IPS-NIHi11 (cell line): ENCODE measurements around the gene INSIG1.

Experiments
- DNase-seq: peaks from one replicate; pipeline ENCODE4 v3.0.0; 2012; ENCODE audit warnings: mixed read lengths, low spot score

Gene INSIG1

DNA sequence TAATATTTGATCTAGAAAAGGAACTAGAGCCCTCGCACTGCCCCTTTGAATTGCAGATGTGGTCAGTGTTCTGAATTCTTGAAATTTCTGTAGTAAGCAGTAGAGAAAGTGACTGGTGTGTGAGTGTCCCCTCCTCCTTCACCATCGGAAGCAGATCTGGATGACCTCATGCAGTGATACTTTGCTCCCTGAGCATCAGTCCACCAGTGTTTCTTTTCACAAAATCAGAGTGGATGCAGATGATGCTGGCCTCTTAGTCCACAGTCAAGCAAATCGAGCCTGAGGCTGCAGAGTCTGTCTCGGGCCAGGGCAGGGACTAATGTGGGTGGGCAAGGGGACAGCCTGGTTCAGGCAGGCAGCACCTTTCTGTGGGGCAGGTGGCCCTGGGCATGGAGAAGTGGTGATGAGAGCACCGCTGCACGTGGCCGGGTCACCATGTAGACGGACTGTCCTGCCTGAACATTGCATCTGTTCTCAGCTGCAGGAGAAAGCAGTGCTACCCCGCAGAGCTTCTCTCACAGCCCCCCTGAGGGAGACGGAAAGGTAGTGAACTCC is 5.4 kb downstream of the INSIG1 start:
- no peak for DNase-seq

DNA sequence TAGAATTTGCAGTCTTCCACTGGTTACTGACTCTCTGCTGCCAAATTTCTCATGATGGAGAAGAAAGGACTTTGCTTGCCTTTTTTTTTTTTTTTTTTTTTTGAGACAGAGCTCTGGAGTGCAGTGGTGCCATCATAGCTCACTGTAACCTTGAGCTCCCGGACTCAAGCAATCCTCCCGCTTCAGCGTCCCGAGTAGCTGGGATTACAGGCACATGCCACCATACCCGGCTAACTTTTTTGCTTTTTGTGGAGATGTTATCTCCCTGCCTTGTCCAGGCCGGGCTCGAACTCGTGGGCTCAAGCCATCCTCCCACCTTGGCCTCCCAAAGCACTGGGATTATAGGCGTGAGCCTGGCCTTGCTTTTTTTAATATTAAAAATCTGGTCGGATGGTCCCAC is 6.2 kb downstream of the INSIG1 start:
- DNase-seq, result no peak

DNA sequence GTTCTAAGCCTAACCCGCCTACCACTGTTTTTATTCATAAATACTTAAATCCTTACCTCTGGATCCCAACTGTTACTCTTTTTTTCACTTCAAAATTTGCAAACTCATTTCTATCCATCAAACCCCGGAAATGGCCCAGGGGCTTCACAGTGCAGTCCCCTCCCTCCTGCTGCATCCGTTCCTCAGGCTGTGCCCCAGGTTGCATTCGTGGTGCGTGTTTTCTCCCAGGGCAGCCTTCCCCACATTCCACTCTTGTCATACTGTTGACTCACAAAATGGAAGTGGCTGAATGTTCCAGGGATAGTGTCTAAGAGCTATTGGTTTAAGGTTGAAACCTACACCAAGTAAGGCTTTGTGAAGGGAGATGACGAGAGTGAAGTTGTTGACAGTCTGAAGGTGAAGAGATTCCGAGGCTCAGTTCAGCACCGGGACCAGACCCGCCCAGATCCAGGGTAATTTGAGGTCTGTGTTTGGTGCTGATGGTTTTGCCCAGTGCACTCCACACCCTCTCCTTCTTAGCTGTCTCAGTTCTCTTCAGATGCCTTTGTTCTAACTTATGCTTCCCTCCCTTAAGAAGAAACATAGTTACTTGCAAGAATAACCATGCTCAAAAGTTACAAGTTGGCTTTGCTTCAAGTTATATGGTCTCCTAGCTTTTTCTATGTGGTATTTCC is 7.7 kb downstream of the INSIG1 start:
- no peak for DNase-seq

DNA sequence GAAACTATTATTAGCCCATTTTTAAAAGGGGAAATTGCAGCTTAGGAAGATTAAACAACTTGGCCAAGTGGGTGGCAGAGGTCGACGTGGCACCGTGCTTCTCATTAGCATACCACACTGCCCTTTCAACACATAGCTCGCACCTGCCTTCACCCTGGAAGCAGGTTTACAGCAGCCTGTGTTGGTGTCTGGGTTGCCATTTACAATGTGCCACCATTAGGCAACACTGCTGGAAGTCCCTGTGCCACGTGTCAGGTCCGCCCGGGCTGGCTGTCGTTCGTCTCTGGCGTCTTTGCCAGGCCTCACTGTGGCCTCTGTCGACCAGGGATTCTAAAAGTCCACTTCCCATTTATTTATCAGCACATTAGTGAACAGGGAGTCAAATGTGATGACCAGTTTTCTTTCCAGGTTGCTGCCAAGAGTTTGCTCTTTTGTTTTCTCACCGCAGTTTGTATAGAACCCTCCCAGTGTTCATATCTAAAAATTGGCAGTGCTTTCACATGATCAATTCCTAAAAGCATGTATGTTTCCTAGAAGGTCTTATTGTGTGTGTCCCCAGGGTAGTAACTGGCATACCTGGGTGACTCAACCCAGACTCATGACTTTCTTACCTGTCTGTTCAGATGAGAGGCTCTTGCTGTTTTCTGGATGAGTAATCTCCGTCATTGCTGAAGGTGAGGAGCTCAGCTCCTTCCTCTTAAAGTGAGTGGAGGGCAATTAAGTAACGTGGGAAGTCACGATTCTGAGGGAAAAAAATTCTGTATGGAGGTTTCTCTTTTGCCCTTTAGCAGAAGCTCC is 9.2 kb downstream of the INSIG1 start:
- DNase-seq, result no peak

DNA sequence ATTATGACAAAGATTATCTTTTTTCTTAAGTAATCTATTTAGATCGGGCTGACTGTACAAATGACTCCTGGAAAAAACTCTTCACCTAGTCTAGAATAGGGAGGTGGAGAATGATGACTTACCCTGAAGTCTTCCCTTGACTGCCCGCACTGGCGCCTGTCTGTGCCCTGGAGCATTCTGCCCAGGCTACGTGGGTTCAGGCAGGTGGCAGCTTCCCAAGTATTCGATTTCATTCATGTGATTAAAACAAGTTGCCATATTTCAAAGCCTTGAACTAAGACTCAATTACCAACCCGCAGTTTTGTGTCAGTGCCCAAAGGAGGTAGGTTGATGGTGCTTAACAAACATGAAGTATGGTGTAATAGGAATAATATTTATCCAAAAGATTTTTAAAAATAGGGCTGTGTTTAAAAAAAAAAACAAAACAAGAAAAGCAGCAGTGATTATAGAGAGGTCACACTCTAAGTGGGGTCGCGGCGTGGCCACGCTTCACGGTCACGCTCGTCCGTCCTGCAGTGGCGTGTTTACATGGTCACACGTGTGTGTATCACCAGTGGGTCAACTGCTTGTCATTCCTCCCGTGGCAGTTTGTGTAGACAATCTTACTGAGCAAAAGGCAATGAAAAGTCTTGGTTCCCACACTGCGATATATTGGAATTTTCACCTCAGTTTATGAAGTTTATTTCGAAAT is 10.8 kb downstream of the INSIG1 start:
- no peak for DNase-seq

DNA sequence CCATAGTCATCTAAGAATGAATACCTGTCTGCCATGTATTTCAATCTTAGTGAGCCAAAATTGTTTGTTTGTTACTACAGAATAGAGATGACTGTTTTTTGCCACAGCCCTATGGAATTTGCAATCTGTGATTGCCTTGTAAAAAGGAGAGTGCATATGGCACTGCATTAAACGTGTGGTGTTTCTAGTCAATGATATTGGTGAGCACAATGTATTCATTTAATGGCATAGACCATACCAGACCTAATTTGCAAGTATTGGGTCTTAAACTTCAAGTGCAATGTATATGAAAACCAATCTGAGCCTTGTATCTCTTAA is 11.3 kb downstream of the INSIG1 start:
- DNase-seq, result no peak

DNA sequence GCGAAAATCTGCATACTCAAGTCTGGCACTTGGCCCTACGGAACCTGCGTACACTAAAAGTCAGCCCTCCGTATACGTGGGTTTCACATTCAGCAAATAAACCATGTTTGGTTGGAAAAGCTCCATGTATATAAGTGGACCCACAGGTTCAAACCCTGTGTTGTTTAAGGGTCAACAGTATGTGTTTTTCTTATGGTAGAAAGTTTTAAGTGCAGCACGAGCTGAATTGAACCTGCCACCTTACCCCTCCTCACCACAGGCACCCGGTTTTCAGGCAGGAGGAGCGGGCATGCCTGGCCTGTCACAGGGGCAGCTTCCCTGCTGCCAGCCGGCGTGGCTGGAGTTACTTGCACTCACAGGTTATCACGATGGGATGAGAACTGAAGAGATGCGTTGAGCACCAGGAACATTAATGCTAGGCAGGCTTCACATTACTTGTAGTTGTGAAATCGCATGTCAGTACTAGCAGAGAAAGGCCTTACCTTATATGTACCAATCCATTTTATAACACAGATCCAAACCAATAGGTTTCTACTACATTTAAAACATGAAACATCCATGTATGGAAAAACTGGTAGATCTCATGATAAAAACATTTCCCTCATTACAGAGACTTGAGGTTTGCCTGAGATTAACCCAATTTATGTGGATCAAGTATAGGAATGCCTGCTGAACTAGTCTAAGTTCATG is 12.9 kb downstream of the INSIG1 start:
- DNase-seq, result no peak

DNA sequence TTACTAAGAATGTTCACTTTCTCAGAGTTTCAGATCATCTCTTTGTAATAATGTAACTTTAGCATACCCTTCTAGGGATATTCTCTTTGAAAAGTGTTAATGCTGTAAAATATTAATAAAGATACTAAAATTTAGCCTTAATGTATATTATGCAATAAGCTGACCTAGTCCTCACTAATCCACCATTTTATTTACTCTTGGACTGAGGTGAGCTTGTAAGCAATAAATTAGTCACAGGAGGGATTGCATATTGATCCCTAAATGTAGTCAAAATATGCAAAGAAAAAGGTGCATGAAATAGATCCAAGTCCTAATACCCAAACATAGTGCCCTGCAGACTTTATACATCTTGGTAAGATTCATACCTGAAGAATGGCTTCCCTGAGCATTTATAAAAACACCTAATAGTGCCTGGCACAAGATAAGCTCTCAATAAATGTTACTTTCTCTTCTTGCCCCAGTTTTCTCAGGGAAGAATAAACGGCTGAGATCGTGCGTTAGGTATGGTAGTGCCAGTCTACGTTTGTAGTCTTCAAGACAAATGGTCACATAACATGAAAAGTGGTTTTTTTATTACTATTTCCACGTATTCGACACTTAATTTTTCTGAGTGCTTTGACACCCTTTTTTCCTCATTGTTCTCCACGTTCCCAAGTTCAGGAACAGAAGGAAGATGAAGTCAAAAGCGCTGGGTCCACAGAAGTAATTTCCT is 14.3 kb downstream of the INSIG1 start:
- no peak for DNase-seq

DNA sequence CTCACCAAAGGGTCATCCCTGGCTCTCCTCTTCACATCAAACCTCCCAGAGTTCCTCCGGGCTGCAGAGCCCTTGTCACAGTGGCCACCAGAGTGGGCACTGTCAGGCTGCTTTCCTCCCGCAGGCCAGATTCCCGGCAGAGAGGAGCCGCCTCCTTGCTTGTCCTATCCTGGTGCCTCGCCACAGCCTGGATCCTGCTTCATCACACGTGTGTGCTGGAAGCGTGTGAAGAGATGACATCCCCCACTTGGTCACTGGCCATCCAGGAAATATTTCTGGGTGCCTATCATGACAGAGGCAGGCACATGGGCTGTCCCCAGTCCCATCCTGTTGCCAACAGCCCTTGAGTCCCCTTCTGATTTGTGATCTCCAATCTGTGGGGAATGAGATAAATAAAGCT is 15.0 kb downstream of the INSIG1 start:
- DNase-seq, result no peak

DNA sequence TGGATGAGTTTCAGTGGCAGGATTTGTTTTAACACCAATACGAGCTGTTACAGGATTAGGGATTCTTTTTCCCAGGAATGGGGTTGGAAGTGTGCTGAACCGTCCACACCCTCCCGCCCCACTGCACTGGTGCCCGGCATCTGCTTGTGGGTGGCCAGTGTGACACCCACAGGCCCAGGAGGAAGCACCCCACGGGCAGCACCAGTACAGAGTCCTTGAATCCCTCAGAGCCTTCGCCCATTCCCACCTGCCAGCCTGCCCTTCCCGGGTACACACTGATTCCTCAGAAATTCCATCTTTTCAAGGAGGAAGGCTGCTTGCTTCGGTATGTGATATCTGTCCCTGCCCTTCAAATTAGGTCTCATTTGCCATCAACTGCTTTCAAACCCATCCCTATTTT is 15.4 kb downstream of the INSIG1 start:
- no peak for DNase-seq

DNA sequence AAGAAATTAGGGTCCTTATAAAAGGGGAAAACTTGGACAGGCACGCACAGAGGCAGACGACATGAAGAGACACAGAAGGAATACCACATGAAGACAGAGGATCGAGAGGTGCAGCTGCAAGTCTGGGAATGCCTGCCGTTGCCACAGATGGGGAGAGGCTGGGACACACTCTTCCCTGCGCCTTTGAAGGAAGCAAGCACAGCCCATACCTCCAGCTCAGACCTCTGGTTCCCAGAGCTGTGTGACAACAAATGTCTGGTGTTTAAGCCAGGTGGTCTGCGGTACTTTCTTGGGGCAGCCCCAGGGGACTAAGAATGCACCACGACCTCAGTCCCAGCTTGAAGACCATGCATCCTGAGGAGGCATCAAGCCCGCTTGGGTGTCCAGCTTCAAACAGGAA is 18.3 kb downstream of the INSIG1 start:
- no peak for DNase-seq

DNA sequence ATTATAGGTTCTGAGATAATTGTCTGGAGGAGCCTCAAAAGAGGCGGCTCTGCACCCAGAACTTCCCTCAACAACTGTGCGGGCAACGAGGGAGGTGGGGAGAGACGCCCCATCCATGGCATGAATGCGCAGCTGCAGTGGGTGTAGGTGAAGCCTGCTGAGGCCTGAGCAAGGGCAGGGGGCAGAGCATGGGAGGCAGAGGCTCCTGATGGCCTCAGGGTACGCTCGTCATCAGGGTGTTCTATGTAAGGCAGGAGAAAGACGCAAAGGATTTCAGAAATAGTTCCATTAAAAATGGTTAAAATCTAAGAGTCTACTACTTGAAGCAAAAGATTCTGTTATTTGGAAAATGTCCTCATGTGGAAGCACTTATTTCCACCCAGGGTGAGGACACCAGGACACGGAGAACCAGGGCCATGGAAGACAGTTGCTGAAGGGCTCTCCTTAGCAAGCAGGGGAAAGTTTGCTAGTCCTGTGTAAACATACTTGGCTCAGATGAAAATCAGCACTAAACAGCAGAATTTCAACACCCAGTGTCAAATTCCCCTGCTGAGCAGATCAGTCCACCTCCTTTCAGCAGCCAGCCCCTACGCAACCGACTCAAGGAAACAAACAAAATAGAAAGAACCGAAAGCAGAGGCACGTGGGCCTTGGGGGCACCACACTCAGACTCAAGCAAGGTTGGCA is 18.9 kb downstream of the INSIG1 start:
- DNase-seq, result no peak

DNA sequence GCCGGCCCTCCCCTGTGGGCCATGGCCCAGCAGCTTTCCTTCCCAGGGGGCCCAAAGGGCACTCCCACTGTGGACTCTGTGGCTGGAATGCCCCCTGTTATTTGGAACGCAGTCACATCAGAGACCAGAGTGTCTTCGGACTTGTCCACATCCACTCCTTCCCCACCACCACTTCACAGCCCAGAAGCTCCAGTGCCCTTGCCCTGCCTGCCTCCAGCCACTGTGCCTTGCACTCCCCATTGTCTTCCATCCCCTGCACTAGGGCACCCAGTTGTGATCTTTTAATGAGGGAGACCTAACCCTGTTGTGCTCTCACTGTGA is 19.4 kb downstream of the INSIG1 start:
- no peak for DNase-seq

DNA sequence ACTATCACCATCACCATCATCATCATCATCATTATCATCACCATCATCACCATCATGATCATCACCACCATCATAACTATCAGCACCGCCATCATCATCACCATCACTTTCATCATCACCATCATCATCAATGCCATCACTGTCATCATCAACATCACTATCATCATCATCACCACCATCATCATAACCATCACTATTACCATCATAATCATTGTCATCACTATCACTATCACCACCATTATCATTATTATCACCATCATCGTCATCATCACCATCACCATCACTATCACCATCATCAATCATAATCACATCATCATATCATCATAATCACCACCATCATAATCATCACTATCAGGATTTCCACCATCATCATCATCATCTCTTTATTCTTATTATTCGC is 20.6 kb downstream of the INSIG1 start:
- no peak for DNase-seq

DNA sequence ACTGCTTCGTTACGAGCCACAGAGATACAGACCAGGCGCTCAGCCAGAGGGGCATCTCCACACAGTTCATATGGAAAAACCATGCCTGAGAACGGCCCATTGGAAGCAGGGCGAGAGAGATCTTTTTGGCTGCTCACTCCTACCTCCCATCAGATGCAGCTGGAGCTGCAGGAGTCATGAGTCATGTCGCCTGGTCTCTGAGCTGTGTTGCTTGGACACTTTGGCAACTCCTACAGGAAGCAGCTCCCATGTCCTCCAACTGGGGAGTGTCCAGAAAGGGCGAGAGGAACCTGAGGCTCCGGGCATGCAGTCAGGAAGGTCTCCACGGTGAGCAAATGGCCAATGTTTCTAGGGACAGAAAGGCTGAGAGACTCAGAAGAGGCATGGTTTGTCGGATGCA is 24.9 kb downstream of the INSIG1 start:
- no peak for DNase-seq

DNA sequence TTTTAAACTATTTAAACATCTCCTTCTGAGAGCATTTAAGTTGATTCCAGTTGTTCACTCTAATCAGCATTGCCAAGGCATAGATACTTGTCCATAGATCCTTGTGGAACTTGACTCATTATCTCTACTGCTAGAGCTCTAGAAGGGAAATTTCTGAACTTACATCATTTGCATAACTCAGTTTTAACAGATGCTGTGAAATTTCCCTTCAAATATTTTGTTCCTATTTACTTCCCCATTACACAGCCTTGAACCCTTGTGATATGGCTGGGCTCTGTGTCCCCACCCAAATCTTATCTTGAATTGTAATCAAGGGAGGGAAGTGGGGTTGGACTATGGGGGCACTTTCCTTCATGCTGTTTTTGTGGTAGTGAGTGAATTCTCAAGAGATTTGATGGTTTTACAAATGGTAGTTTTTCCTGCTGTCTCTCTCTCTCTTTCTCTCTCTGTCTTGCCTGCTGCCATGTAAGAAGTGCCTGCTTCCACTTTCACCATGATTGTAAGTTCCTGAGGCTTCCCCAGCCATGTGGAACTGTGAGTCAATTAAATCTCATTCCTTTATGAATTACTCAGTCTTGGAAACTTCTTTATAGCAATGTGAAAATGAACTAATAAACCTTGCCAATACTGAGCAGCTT is 25.4 kb downstream of the INSIG1 start:
- DNase-seq, result no peak

DNA sequence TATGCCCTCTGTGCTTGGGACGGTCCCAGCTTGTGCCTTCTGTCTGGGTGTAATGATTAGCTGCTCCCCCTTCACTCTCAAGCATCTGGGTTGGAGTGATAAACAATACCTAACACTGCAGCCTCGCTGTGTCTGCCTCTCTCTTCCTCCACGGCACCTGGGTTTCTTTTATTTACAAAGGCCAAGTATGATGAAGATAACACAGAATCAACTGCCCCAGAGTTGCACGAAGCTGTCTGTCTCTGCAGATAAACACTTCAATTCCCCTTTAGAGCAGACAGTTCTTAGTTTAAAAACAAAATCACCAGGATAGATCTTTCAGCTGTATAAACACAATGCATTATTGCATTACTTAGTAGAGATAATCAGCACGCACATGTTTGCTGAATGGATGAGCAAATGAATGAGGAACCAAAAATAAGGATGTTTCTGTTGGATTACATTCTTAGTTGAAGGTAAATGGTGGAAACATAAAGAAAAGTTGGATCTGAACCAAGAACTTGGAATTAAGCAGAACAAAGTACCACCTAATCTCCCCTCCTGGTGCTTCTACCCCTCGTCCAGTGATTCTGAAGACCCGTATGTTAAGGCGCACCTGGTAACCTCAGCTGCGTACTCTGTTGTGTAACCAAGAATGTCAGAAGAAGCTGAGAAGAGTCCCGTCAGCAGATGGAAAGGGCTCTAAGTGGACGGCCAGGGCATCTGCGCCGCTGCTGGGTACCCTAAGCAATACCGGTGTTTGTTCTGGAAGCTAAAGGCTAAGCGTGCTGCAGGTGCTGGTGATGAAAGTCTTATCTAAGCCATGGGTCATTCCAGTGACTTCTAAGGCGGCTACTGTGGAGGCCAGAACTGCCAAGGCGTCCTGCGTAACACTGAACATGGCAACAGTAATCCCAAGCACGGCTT is 26.6 kb downstream of the INSIG1 start:
- no peak for DNase-seq

DNA sequence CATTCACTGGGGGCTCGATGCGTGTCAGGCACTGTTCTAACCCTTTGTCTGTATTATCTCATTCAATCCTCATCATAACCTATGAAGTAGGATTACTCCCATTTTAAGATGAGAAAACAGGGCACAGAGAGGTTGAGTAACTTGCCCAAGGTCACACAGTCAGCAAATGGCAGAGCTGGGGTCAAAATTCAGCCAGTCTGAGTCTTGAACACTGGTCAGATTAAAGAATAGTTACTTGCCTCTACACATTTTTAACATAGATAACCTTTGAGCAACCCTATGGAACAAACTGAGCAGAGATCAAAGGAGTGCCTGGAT is 27.2 kb downstream of the INSIG1 start:
- no peak for DNase-seq

DNA sequence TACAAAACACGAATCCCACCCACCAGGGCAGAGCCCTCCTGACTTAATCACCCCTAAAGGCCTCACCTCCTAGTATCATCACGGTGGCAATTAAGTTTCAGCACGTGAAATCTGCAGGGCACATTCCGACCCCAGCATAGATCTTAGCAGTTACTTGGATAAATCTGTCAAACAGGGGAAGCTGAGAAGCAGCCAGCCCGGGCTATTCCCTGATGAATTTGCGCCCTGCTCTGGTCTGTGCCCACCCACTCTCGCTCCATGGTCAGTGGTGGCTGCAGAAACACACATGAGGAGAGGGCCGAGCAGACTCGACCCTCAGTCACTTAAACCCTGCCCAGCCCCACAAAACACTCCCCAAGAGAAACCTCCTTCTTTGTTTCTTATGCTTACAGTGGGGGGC is 28.7 kb downstream of the INSIG1 start:
- no peak for DNase-seq
